Heart left ventricle (tissue), 16 donors: ENCODE measurements around the gene ESYT2. TPM values are rescaled to one million over a fixed set of nuclear protein-coding genes. Genes with fewer than 3 reads are reported as not detected.
A peak's percentile ranks its signal among the peaks of the same experiment; 100 is the strongest.

ENCODE experiments used
- ATAC-seq, 4 donors: fragments of 200-7000 bp; cut with Tn5 transposase; one replicate each; pipeline ENCODE4 v1.9.1; 2020 to 2022; ENCODE audit warnings: moderate library complexity in 4 of 4, mild to moderate bottlenecking in 3 of 4, moderate number of reproducible peaks in 1 of 4
- DNase-seq, 5 donors: peaks; one replicate each; pipeline ENCODE4 v3.0.0-alpha.2; 2020
- H3K27ac ChIP-seq, 12 donors: fragments of 200-600 bp; sonication (generic) in 4 of 12; one replicate each; pipeline versions ENCODE4 v1.5.0 to v1.8.0; 2016 to 2022; ENCODE audit warnings: mild to moderate bottlenecking in 2 of 12
- H3K27me3 ChIP-seq, 9 donors: fragments of 200-600 bp; sonication (generic) in 2 of 9; one replicate each; pipeline versions ENCODE4 v1.5.1 to v1.8.0; 2016 to 2022; ENCODE audit warnings: mild to moderate bottlenecking in 3 of 9
- H3K36me3 ChIP-seq, 9 donors: fragments of 200-600 bp; sonication (generic) in 2 of 9; one replicate each; pipeline versions ENCODE4 v1.5.0 to v1.8.0; 2018 to 2022; ENCODE audit warnings: mild to moderate bottlenecking in 2 of 9
- H3K4me1 ChIP-seq, 12 donors: fragments of 200-600 bp; sonication (generic) in 4 of 12; one replicate each; pipeline versions ENCODE4 v1.5.0 to v1.8.0; 2016 to 2022; ENCODE audit warnings: mild to moderate bottlenecking in 3 of 12
- H3K4me3 ChIP-seq, 12 donors: fragments of 200-600 bp; sonication (generic) in 4 of 12; one replicate each; pipeline versions ENCODE4 v1.5.0 to v1.8.0; 2017 to 2022; ENCODE audit warnings: mild to moderate bottlenecking in 9 of 12, moderate library complexity in 4 of 12
- H3K9me3 ChIP-seq, 12 donors: fragments of 200-600 bp; sonication (generic) in 4 of 12; one replicate each; pipeline versions ENCODE4 v1.5.0 to v1.8.0; 2016 to 2022; ENCODE audit warnings: mild to moderate bottlenecking in 1 of 12
- POLR2A ChIP-seq, 2 donors: fragments of 450-650 bp; IDR thresholded peaks; one replicate each; pipeline ENCODE4 v1.6.1; 2017; ENCODE audit warnings: antibody characterized with exemption in 2 of 2, mild to moderate bottlenecking in 2 of 2, moderate library complexity in 2 of 2
- WGBS, 4 donors: extraction: QIAGEN DNeasy Blood & Tissue Kit in 2 of 4; methylation state at CpG; one replicate each; pipeline versions ENCODE4 v1.1.5 to v1.1.7; 2013 to 2018; 5-methylcytosine and 5-hydroxymethylcytosine counted together
- intact Hi-C, 10 donors: fragments of 100-400 bp; cut with DNase I; formaldehyde crosslinking; loops; one replicate each; pipeline versions ENCODE4 v1.11.1 to v1.14.2; 2022
- polyA plus RNA-seq, 2 donors: library from polyadenylated mRNA; stranded (reverse); fragments of 200-250 nt; gene quantifications; one replicate each; pipeline ENCODE4 v1.2.3, GENCODE V29; 2013
- total RNA-seq, 9 donors: library from RNA; depleted of rRNA in 2 of 9; stranded (reverse); fragments of >200 nt in 2 of 9; fragmentation: NEBNext Ultra II Directional in 3 of 9; extraction: Animal tissue kit (Norgen Biotek cat#: 25700) in 3 of 9; gene quantifications; one replicate each; pipeline versions ENCODE4 v1.1.0 to v1.2.4, GENCODE V29; 2016 to 2023
- TF ChIP-seq, protein P1 (sequence below), 12 donors: fragments of 200-600 bp; sonication (generic) in 4 of 12; IDR thresholded peaks; one replicate each; pipeline versions ENCODE4 v1.5.0 to v1.8.0; 2018 to 2022; ENCODE audit warnings: antibody characterized with exemption in 12 of 12, mild to moderate bottlenecking in 5 of 12
- donor health status: ischemic (EF 13 %, LVEDD 7.1; RV severe dilation, severe dysfunction).
- donor health status: healthy with polysubstance abuse.
- donor health status: DM: no; HTN: yes; CAD: no.
- donor health status: DM: no; HTN: no; CAD: no.
- donor health status: ischemic (EF 25% LVEDD 6.9; RV normal size, moderate dysfunction).
- donor health status: ischemic (EF 25% LVEDD 5.7; RV mildly dilated, moderate dysfunction).
- donor health status: healthy.
- donor health status: DM: yes; HTN: yes; CAD: no.
- donor health status: ischemic (EF 35%, LVEDD 5.7; RV mildly dilated, moderate dysfunction).
- donor health status: nonischemic (EF 11% LVEDD 7.7; RV severe dilation, severe dysfunction).
- donor health status: DM: yes; HTN: yes; CAD: no.
- donor health status: PGD.
- donor health status: ischemic (EF 29% LVEDD 5.4; RV normal size, mild dysfunction).
- donor health status: nonischemic (EF 23%, LVEDD 6.1; RV moderate dilation, normal function).

ESYT2 gene
- total and polyA plus RNA-seq, 11 donors = 16.2 to 91.8 (median 49.8) TPM

DNA sequence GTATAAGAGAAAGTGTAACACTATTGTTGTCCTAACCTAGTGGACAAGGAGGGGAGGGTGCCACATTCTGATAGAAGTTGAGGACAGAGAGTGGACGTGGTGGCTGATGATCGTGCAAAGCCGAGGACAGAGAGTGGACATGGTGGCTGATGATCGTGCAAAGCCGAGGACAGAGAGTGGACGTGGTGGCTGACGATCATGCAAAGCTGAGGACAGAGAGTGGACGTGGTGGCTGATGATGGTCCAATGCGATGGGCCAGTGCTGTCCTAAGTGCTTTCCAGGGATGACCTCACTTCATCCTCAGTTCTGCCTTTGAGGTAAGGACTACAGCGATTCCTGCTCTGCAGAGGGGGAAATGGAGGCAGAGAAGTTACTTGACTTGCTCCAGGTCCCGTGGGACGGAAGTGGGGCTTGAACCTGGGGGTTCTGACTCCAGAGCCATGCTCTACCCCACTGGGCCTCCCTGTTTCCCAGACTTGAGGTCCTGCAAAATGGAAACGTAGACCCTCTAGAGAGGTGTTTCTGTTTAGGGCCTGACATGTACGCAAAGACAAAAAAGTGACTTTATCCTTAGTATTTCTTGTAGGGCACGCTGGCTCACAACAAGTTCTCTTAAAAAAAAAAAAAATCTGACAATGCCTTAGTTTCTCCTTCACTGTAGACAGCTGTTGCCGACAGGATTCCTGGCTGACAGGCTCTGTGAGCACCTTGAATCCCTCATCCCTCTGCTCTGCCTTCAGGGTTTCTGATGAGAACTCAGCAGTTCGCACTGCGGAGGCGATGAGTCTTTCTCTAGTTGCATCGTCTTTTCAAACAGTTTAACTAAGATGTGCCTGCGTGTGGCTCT is 104.4 kb downstream of the ESYT2 start:
- peaks cover 0 to 2% (median under 1%) of the 10 kb centered on the region in 9 donors for H3K36me3 ChIP-seq
- no peak overlapping the region for H3K4me3 ChIP-seq
- no peak overlapping the region for H3K27ac ChIP-seq
- WGBS, 4 donors = 89 to 91% (median 90%) methylated on average over 21 of the region's 21 CpGs
- no peak for TF ChIP-seq POLR2A (IDR thresholded peaks at IDR 0.05)
- TF ChIP-seq, protein P1, sequence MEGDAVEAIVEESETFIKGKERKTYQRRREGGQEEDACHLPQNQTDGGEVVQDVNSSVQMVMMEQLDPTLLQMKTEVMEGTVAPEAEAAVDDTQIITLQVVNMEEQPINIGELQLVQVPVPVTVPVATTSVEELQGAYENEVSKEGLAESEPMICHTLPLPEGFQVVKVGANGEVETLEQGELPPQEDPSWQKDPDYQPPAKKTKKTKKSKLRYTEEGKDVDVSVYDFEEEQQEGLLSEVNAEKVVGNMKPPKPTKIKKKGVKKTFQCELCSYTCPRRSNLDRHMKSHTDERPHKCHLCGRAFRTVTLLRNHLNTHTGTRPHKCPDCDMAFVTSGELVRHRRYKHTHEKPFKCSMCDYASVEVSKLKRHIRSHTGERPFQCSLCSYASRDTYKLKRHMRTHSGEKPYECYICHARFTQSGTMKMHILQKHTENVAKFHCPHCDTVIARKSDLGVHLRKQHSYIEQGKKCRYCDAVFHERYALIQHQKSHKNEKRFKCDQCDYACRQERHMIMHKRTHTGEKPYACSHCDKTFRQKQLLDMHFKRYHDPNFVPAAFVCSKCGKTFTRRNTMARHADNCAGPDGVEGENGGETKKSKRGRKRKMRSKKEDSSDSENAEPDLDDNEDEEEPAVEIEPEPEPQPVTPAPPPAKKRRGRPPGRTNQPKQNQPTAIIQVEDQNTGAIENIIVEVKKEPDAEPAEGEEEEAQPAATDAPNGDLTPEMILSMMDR (IDR thresholded peaks at IDR 0.05) = no peak
- H3K9me3 ChIP-seq = no peaks in the 10 kb centered on the region
- no peaks in the 10 kb centered on the region for H3K27me3 ChIP-seq
- ATAC-seq (no peak), DNase-seq (no peak)
- H3K4me1 ChIP-seq = no peaks in the 10 kb centered on the region
- intact Hi-C loops = no loop called here

DNA sequence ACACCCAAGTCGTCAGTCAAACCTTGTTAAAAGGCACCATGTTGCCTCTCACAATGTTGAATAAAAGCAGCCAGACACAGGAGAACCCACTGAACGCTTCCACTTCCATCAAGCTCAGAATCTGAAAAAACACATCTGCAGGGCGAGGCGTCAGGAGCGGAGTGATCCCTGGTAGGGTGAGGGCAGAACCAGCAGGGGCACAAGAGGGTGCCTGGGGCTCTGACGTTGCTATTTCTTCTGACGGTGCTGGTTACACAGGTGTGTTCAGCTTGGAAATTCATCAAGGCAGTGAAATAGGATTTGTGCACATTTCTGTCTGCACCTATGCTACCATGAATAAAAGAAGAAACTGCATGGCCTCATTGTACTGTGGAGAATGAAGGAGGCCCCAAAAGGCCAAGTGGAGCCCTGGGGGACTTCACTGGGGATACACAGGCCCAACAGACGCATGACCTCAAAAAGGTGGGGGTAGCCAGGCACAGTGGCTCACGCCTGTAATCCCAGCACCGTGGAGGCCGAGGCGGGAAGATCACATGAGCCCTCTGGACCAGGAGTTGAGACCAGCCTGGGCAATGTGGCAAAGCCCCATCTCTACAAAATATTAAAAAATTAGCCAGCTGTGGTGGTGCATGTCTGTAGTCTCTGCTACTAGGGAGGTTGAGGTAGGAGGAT is 105.5 kb downstream of the ESYT2 start:
- ATAC-seq (no peak), DNase-seq (no peak)
- Histone ChIP-seq H3K27ac (no peak overlapping the region), H3K27me3 (no peaks in the 10 kb centered on the region), H3K36me3 (no peaks in the 10 kb centered on the region), H3K9me3 (no peaks in the 10 kb centered on the region), H3K4me3 (no peak overlapping the region), H3K4me1 (no peaks in the 10 kb centered on the region)
- intact Hi-C loops = no loop called here
- TF ChIP-seq POLR2A (IDR thresholded peaks at IDR 0.05) = no peak
- TF ChIP-seq, protein P1 (IDR thresholded peaks at IDR 0.05) = no peak
- WGBS, 4 donors = 88 to 89% (median 88%) methylated on average over 12 of the region's 12 CpGs

DNA sequence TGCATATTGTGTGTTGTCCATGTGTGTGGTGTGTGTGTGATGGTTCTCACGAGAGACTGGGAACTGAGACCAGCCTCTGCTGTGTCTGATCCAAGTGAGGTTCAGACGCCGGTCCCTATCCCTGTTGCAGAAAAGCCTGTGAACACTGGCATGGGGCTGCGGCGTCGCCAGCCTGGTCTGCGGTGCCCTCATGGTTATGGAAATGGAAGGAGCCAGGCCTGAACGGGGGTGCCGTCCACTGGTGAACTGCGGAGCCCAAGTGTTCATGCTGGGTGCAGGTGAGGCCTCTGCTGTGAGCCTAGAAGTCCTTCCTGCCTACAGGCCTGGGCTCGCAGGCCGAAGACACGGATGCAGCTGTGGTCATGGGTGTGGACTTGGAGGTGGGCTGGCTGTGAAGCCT is 106.0 kb downstream of the ESYT2 start:
- no peak overlapping the region for H3K27ac ChIP-seq
- no peaks in the 10 kb centered on the region for H3K9me3 ChIP-seq
- no peaks in the 10 kb centered on the region for H3K36me3 ChIP-seq
- H3K4me1 ChIP-seq = no peaks in the 10 kb centered on the region
- no peaks in the 10 kb centered on the region for H3K27me3 ChIP-seq
- DNase-seq (no peak), ATAC-seq (peak in 1 of 4 donors; percentile 18)
- H3K4me3 ChIP-seq = no peak overlapping the region
- intact Hi-C loops = no loop called here
- TF ChIP-seq POLR2A (IDR thresholded peaks at IDR 0.05) = no peak
- TF ChIP-seq, protein P1 (IDR thresholded peaks at IDR 0.05) = no peak
- WGBS, 4 donors = 86 to 93% (median 90%) methylated on average over 13 of the region's 13 CpGs

DNA sequence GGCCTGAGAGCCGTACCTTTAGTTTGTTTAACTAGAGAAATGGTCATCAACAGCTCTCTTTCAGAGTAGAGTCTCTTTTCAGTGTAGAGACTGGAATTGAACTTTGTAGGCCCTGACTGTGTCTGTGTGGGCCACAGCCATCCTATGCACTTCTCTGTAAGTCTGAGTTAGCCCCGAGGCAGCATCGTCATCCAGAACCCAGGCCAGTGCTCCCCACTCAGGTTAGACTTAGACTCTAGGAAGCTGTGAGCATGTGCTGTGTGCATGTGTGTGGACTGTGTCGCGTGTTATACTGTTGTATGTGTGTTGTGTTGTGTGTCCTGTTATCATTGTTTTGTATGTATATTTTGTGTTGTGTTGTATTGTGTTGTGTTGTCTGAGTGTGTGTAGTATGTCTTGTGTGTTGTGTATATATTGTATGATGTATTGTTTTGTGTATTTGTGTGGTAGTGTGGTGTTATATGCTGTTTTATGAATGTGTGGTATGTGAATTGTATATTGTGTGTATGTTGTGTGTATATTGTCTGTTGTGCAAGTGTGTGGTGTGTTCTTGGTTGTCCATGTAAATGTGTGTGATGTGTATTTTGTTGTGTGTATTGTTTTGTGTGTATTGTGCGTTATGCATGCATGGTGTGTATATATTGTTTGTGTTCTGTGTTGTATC is 106.6 kb downstream of the ESYT2 start:
- ATAC-seq = peak in 1 of 4 donors; percentile 20
- no peaks in the 10 kb centered on the region for H3K27me3 ChIP-seq
- no peaks in the 10 kb centered on the region for H3K9me3 ChIP-seq
- intact Hi-C loops = no loop called here
- H3K4me1 ChIP-seq = no peaks in the 10 kb centered on the region
- DNase-seq = no peak
- TF ChIP-seq, protein P1 (IDR thresholded peaks at IDR 0.05) = no peak
- TF ChIP-seq POLR2A (IDR thresholded peaks at IDR 0.05) = no peak
- H3K27ac ChIP-seq = no peak overlapping the region
- H3K4me3 ChIP-seq = no peak overlapping the region
- WGBS, 4 donors = 89 to 94% (median 93%) methylated on average over 6 of the region's 6 CpGs
- no peaks in the 10 kb centered on the region for H3K36me3 ChIP-seq
